OCI-LY3 (cell line): ENCODE measurements around the gene TNS4.

Experiments
- CTCF ChIP-seq: fragments of 200-600, 300-600 bp; sonication (generic); IDR thresholded peaks from 2 replicates; pipeline ENCODE4 v1.5.1; 2014; ENCODE audit warnings: antibody characterized with exemption, low read length, low read depth
- EZH2phosphoT487 ChIP-seq: fragments of 200-600 bp; shearing (Covaris generic); IDR thresholded peaks from 2 replicates; pipeline ENCODE4 v1.6.1; 2018; ENCODE audit warnings: antibody characterized with exemption, mixed run types, low read depth

- no peak for TF ChIP-seq CTCF
- TF ChIP-seq EZH2phosphoT487, result no peak
Measured at GRCh38 chr17:40454613-40454995, 46.8 kb downstream of the TNS4 start.
